Measurements from ENCODE around the gene DNMT3B. TPM values are rescaled to one million over a fixed set of nuclear protein-coding genes. Genes with fewer than 3 reads are reported as not detected.

Gene DNMT3B
- total RNA-seq, 3 donors from 2014 or later, result 0.96 to 2.0 (median 1.8) TPM

- no peaks in the 10 kb centered on the region for H3K9me3 ChIP-seq
- TF ChIP-seq POLR2A (IDR thresholded peaks at IDR 0.05), result no peak
- no peak for TF ChIP-seq POLR2AphosphoS5 (IDR thresholded peaks at IDR 0.05)
- no peak for TF ChIP-seq CTCF (IDR thresholded peaks at IDR 0.05)
- H3K36me3 ChIP-seq, result no peaks in the 10 kb centered on the region
- no peak overlapping the region for H3K27ac ChIP-seq
- no peaks in the 10 kb centered on the region for H3K4me1 ChIP-seq
- DNase-seq (ENCODE audit: low spot score in 2 of 2), result no peak
- intact Hi-C loops (cut with DNase I; ENCODE audit: low total_unique reads), result no loop called here
- H3K27me3 ChIP-seq, result no peaks in the 10 kb centered on the region
- H3K4me3 ChIP-seq, result no peak overlapping the region
These were observed 8.5 kb upstream of the DNMT3B start for GRCh38 chr20:32753731-32754130.

- Histone ChIP-seq H3K36me3 (no peaks in the 10 kb centered on the region), H3K4me3 (no peak overlapping the region), H3K9me3 (no peaks in the 10 kb centered on the region), H3K4me1 (no peaks in the 10 kb centered on the region), H3K27me3 (no peaks in the 10 kb centered on the region), H3K27ac (no peak overlapping the region)
- TF ChIP-seq POLR2AphosphoS5 (IDR thresholded peaks at IDR 0.05), result no peak
- no peak for TF ChIP-seq CTCF (IDR thresholded peaks at IDR 0.05)
- no peak for TF ChIP-seq POLR2A (IDR thresholded peaks at IDR 0.05)
- intact Hi-C loops (cut with DNase I; ENCODE audit: low total_unique reads), result no loop called here
- no peak for DNase-seq (ENCODE audit: low spot score in 2 of 2)
These were observed 6.0 kb upstream of the DNMT3B start for GRCh38 chr20:32756156-32756555.

GRCh38 chr20:32761417-32761830 is 761 bp upstream of the DNMT3B start:
- no peak for TF ChIP-seq CTCF (IDR thresholded peaks at IDR 0.05)
- no peak for TF ChIP-seq POLR2A (IDR thresholded peaks at IDR 0.05)
- no peak for TF ChIP-seq POLR2AphosphoS5 (IDR thresholded peaks at IDR 0.05)
- Histone ChIP-seq H3K4me3 (peak overlapping the region; percentile 62 to 96 (median 74)), H3K9me3 (no peaks in the 10 kb centered on the region), H3K27me3 (no peaks in the 10 kb centered on the region), H3K27ac (no peak overlapping the region), H3K36me3 (no peaks in the 10 kb centered on the region), H3K4me1 (peaks cover 0 to 6% of the 10 kb centered on the region in 2 donors)
- no peak for DNase-seq (ENCODE audit: low spot score in 2 of 2)
- intact Hi-C loops (cut with DNase I; ENCODE audit: low total_unique reads), result no loop called here

GRCh38 chr20:32762754-32763201 is 593 bp downstream of the DNMT3B start:
- peaks cover 0 to 6% of the 10 kb centered on the region in 2 donors for H3K4me1 ChIP-seq
- intact Hi-C loops (cut with DNase I; ENCODE audit: low total_unique reads), result no loop called here
- DNase-seq (ENCODE audit: low spot score in 2 of 2), result no peak
- peak overlapping the region in 1 of 2 donors; percentile 56 for H3K27ac ChIP-seq
- no peak for TF ChIP-seq POLR2AphosphoS5 (IDR thresholded peaks at IDR 0.05)
- TF ChIP-seq CTCF (IDR thresholded peaks at IDR 0.05), result no peak
- no peak for TF ChIP-seq POLR2A (IDR thresholded peaks at IDR 0.05)
- no peaks in the 10 kb centered on the region for H3K27me3 ChIP-seq
- H3K9me3 ChIP-seq, result no peaks in the 10 kb centered on the region
- no peaks in the 10 kb centered on the region for H3K36me3 ChIP-seq
- H3K4me3 ChIP-seq, result peak overlapping the region; percentile 62 to 96 (median 74)

GRCh38 chr20:32763202-32764004 is 1.2 kb downstream of the DNMT3B start:
- intact Hi-C loops (cut with DNase I; ENCODE audit: low total_unique reads), result no loop called here
- DNase-seq (ENCODE audit: low spot score in 2 of 2), result no peak
- H3K4me3 ChIP-seq, result peak overlapping the region; percentile 62 to 96 (median 74)
- TF ChIP-seq POLR2AphosphoS5 (IDR thresholded peaks at IDR 0.05) (no peak), CTCF (IDR thresholded peaks at IDR 0.05) (no peak), POLR2A (IDR thresholded peaks at IDR 0.05) (no peak)
- H3K27me3 ChIP-seq, result no peaks in the 10 kb centered on the region
- H3K4me1 ChIP-seq, result peaks cover 0 to 6% of the 10 kb centered on the region in 2 donors
- no peaks in the 10 kb centered on the region for H3K9me3 ChIP-seq
- H3K27ac ChIP-seq, result no peak overlapping the region
- H3K36me3 ChIP-seq, result no peaks in the 10 kb centered on the region
